Measurements from ENCODE around the gene WNT1. TPM values are rescaled to one million over a fixed set of nuclear protein-coding genes. Genes with fewer than 3 reads are reported as not detected.

The WNT1 gene
- total RNA-seq, 2 experiments from 2014 or later = not detected

DNA sequence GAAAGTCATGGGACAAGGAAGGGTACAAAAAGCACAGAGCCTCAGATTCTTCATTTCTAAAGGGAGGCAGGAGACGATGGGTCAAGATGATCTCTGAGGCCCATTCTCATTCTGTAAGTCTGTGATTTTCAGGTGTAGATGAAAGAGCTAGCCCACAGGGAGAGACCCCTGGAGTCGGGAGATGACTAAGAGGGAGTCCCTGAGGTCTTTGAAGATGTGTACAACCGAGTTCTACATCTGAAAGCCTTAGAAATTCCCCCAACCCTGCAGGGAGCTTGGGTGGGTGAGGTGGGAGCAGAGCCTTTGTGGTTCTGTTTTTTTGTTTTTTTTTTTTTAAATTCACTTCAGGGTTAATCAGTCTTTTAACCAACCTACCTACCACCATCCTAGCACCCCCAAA is 9.7 kb upstream of the WNT1 start:
- ATAC-seq (no peak), DNase-seq (no peak)
- no peaks in the 10 kb centered on the region for H3K36me3 Mint-ChIP-seq (ENCODE audit: low read depth)
- ChIA-PET POLR2A (interaction anchor here (0.8 to 2.6 kb wide), 4 partner anchors 11 to 49 kb away, joined by 3 to 14 read pairs (median 3); partner anchors contain the start of gene ARF3), CTCF (interaction anchor here (1.2 to 51.8 kb wide), 10 partner anchors 10 to 124 kb away, joined by 3 to 896 read pairs (median 7); partner anchors contain the start of genes ARF3, DDN and WNT1)
- H3K4me1 Mint-ChIP-seq (ENCODE audit: low read depth) = peaks cover 48% of the 10 kb centered on the region
- H3K9me3 Mint-ChIP-seq = no peaks in the 10 kb centered on the region
- TF ChIP-seq, protein P1, sequence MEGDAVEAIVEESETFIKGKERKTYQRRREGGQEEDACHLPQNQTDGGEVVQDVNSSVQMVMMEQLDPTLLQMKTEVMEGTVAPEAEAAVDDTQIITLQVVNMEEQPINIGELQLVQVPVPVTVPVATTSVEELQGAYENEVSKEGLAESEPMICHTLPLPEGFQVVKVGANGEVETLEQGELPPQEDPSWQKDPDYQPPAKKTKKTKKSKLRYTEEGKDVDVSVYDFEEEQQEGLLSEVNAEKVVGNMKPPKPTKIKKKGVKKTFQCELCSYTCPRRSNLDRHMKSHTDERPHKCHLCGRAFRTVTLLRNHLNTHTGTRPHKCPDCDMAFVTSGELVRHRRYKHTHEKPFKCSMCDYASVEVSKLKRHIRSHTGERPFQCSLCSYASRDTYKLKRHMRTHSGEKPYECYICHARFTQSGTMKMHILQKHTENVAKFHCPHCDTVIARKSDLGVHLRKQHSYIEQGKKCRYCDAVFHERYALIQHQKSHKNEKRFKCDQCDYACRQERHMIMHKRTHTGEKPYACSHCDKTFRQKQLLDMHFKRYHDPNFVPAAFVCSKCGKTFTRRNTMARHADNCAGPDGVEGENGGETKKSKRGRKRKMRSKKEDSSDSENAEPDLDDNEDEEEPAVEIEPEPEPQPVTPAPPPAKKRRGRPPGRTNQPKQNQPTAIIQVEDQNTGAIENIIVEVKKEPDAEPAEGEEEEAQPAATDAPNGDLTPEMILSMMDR (IDR thresholded peaks at IDR 0.05) = no peak
- intact Hi-C loops (cut with micrococcal nuclease) = no loop called here
- no peak overlapping the region for H3K27ac Mint-ChIP-seq
- no peak overlapping the region for H3K4me3 Mint-ChIP-seq
- peaks cover 25% of the 10 kb centered on the region for H3K27me3 Mint-ChIP-seq

DNA sequence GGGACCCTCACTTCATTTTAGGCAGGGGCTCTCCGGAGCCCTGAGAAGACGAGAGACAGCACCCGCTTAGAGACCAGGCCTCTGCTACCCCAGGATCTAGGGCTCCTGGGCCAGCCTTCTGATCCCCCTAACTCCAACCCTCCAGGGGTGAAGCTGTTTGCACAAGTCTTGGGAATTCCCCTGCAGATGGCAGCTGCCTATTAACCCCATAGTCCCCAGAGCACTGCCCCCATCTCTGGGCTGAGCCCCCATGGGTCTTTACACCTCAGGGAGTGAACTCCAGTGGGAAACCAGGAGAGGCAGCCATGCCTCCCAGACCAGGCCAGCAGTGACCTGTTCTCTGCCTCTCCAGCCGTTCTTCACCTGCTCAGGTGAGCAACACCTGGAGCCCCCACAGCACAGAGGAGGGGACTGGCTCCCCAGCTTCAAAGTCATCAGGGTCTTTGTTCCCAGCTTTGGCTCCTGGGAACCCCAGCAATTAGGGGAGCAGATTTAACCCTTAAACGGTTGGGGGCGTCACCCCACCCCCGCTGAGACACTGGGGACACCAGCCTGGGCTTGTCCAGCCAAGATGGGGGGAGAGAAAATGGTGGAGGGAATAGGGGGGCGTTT is 8.9 kb upstream of the WNT1 start:
- CTCF ChIA-PET = interaction anchor here (0.6 to 51.8 kb wide), 14 partner anchors 9 to 123 kb away, joined by 3 to 896 read pairs (median 5); partner anchors contain the start of genes ARF3, DDN, RND1 and WNT1
- H3K36me3 Mint-ChIP-seq (ENCODE audit: low read depth) = no peaks in the 10 kb centered on the region
- peaks cover 29% of the 10 kb centered on the region for H3K27me3 Mint-ChIP-seq
- no peak overlapping the region for H3K27ac Mint-ChIP-seq
- H3K4me1 Mint-ChIP-seq (ENCODE audit: low read depth) = peaks cover 48% of the 10 kb centered on the region
- H3K9me3 Mint-ChIP-seq = no peaks in the 10 kb centered on the region
- POLR2A ChIA-PET = interaction anchor here (0.8 to 2.6 kb wide), 5 partner anchors 12 to 49 kb away, joined by 3 to 14 read pairs (median 3); partner anchors contain the start of genes ARF3 and FKBP11
- DNase-seq (no peak), ATAC-seq (no peak)
- no peak overlapping the region for H3K4me3 Mint-ChIP-seq
- intact Hi-C loops (cut with micrococcal nuclease) = no loop called here
- TF ChIP-seq, protein P1 (IDR thresholded peaks at IDR 0.05) = no peak

DNA sequence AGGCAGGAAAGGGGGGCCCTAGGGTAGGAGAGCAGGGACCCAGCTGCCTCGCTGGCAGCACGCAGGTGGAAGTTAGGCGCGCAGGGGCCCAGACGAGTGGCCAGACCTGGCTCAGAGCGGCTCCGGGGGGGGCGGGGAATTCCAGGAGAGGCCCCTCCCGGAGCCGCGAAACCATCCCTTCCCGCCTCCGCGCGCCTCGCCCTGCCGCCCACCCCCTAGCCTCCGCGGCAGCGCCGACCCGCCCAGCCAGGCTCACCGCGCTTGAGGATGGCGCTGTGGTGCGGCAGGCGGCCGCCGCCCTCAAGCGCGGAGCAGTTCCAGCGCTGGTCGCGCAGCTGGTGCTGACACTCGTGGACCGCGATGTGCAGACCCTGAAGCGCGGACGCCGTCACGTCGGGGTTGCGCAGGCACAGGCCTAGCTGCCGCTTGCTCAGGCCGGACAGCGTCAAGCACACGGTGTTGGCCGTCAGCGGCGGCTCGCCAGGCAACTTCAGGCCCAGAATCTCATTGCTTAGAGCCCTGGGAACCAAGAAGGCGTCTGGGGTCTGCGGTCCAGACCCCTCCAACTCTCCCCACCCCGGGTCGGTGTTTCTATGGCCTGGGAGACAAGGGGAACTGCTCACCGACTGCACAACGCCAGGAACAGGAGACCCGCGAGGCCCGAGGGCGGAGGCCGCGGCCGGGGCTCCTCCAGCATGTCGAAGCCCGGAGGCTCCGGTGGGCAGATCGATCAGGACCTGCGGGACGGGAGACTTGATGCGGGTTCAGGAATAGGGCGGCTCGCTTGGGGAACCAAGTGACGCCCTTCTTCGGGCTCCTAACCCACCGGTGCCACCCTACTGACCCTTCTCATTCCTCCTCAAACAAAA is 8.1 kb upstream of the WNT1 start:
- peak; percentile 26 for DNase-seq
- ATAC-seq = peak; percentile 14
- peaks cover 34% of the 10 kb centered on the region for H3K27me3 Mint-ChIP-seq
- H3K9me3 Mint-ChIP-seq = no peaks in the 10 kb centered on the region
- peak overlapping the region; percentile 17 for H3K4me3 Mint-ChIP-seq
- H3K4me1 Mint-ChIP-seq (ENCODE audit: low read depth) = peaks cover 48% of the 10 kb centered on the region
- TF ChIP-seq, protein P1 (IDR thresholded peaks at IDR 0.05) = no peak
- CTCF ChIA-PET = interaction anchor here (0.6 to 51.8 kb wide), 11 partner anchors 8 to 122 kb away, joined by 3 to 896 read pairs (median 4); partner anchors contain the start of genes ARF3, DDN, RND1 and WNT1
- POLR2A ChIA-PET = interaction anchor here (1.0 to 2.5 kb wide), 3 partner anchors 10 to 45 kb away, joined by 3 to 5 read pairs (median 3); partner anchors contain the start of gene FKBP11
- intact Hi-C loops (cut with micrococcal nuclease) = no loop called here
- H3K36me3 Mint-ChIP-seq (ENCODE audit: low read depth) = no peaks in the 10 kb centered on the region
- no peak overlapping the region for H3K27ac Mint-ChIP-seq

DNA sequence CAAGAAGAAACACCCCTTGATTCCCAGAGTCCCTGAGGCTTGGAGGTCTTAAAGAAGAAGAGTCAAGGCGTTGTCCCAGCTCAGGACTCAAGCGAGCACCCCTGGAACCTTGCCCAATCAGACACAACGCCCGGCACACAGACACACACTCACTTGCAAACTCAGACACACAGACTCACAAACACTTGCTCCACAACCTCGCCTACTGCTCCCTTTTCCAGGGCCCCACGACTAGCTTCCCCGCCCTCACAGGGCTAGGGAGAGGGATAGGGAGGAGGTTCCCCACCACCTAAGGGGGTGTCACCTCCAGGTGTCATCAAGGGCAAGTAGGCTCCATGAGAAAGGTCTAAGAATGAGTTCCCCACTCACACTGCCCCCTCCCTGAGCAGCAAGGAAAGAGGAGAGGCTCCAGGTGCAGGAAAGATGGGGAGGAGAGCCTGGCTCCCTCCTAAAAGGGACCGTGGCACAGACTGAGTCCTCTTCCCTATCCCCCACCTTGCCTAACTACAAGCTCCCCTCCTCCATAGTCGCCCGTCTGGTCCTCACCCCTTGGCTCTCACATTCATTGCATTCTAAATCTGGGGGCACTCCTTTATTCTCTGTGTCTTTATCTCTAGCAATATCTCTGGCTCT is 7.3 kb upstream of the WNT1 start:
- DNase-seq (no peak), ATAC-seq (no peak)
- no peaks in the 10 kb centered on the region for H3K36me3 Mint-ChIP-seq (ENCODE audit: low read depth)
- CTCF ChIA-PET = interaction anchor here (1.1 to 51.8 kb wide), 6 partner anchors 8 to 118 kb away, joined by 3 to 896 read pairs (median 14); partner anchors contain the start of genes ARF3, DDN, RND1 and WNT1
- H3K27me3 Mint-ChIP-seq = peaks cover 40% of the 10 kb centered on the region
- intact Hi-C loops (cut with micrococcal nuclease) = no loop called here
- H3K9me3 Mint-ChIP-seq = no peaks in the 10 kb centered on the region
- no peak overlapping the region for H3K27ac Mint-ChIP-seq
- H3K4me1 Mint-ChIP-seq (ENCODE audit: low read depth) = peaks cover 45% of the 10 kb centered on the region
- TF ChIP-seq, protein P1 (IDR thresholded peaks at IDR 0.05) = no peak
- POLR2A ChIA-PET = interaction anchor here (0.7 to 2.5 kb wide), 5 partner anchors 9 to 46 kb away, joined by 3 to 5 read pairs (median 3); partner anchors contain the start of genes ARF3 and FKBP11
- H3K4me3 Mint-ChIP-seq = peak overlapping the region; percentile 50
